Measurements from ENCODE around the gene MATK. TPM values are rescaled to one million over a fixed set of nuclear protein-coding genes. Genes with fewer than 3 reads are reported as not detected.

MATK gene
- total and polyA plus RNA-seq, 4 donors: 0.78 to 7.0 (median 1.8) TPM

GRCh38 chr19:3822683-3823349, 36.6 kb upstream of the MATK start:
- WGBS: 83% methylated on average over 26 of the region's 26 CpGs
- Histone ChIP-seq H3K27me3 (ENCODE audit: control insufficient read depth in 4 of 4, insufficient read depth in 4 of 4, low read length in 3 of 4) (no peaks in the 10 kb centered on the region), H3K27ac (ENCODE audit: low read depth in 1 of 2, low read length in 2 of 2) (no peak overlapping the region), H3K4me1 (ENCODE audit: control insufficient read depth in 4 of 4, insufficient read depth in 4 of 4, low read length in 3 of 4) (peaks cover 0 to 3% (median 1%) of the 10 kb centered on the region in 4 donors), H3K9ac (ENCODE audit: low read depth in 1 of 2, low read length in 2 of 2) (no peak overlapping the region), H3K9me3 (ENCODE audit: control insufficient read depth in 4 of 4, low read length in 3 of 4) (no peaks in the 10 kb centered on the region), H3K4me3 (ENCODE audit: low read depth in 1 of 3, low read length in 3 of 3) (no peak overlapping the region), H3K36me3 (ENCODE audit: control insufficient read depth in 4 of 4, insufficient read depth in 3 of 4, low read depth in 1 of 4, low read length in 3 of 4) (no peaks in the 10 kb centered on the region)
- DNase-seq (ENCODE audit: low spot score): no peak
- TF ChIP-seq GABPA (IDR thresholded peaks at IDR 0.05 in 1 of 2, conservative IDR thresholded peaks at IDR 0.05 in 1 of 2): no peak
- TF ChIP-seq ZBTB33 (IDR thresholded peaks at IDR 0.05): no peak
- no peak for TF ChIP-seq HNF4G (IDR thresholded peaks at IDR 0.05)
- TF ChIP-seq RAD21 (IDR thresholded peaks at IDR 0.05): no peak
- TF ChIP-seq, protein P1, sequence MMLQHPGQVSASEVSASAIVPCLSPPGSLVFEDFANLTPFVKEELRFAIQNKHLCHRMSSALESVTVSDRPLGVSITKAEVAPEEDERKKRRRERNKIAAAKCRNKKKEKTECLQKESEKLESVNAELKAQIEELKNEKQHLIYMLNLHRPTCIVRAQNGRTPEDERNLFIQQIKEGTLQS (IDR thresholded peaks at IDR 0.05): no peak
- TF ChIP-seq SP1 (IDR thresholded peaks at IDR 0.05): no peak
- no peak for TF ChIP-seq REST (IDR thresholded peaks at IDR 0.05)
- TF ChIP-seq EGR1 (IDR thresholded peaks at IDR 0.05; ENCODE audit: low read depth in 2 of 2): no peak
- no peak for TF ChIP-seq RXRA (IDR thresholded peaks at IDR 0.05)
- TF ChIP-seq, protein P2, sequence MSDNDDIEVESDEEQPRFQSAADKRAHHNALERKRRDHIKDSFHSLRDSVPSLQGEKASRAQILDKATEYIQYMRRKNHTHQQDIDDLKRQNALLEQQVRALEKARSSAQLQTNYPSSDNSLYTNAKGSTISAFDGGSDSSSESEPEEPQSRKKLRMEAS (IDR thresholded peaks at IDR 0.05): no peak

DNA sequence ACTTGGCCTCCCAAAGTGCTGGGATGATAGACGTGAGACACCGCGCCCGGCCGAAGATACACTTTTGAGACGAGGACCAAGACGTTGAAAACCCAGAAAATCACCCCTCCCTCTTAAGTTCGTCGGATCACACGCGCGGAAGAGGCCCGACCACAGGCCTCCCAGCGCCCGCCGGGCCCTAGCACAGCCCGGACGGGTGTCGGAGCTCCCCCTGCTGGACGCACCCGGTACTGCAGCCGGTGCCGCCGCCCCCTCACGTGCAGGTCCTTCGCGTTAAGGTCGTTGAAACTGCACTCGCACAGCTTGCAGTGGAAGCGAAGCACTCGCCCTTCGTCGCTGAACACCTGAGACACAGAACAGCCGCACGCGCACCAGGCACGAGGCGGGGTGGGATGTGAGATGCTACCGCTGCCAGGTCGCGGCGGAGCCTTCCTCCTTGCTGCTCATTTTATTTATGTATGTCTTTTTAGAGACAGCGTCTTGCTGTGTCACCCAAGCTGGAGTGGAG, 35.7 kb upstream of the MATK start:
- H3K4me3 ChIP-seq (ENCODE audit: low read depth in 1 of 3, low read length in 3 of 3): no peak overlapping the region
- 18% methylated on average over 43 of the region's 43 CpGs for WGBS
- peak; percentile 82 for DNase-seq (ENCODE audit: low spot score)

More for the DNA sequence above, 35.7 kb upstream of the MATK start:
- H3K9me3 ChIP-seq (ENCODE audit: control insufficient read depth in 4 of 4, low read length in 3 of 4): no peaks in the 10 kb centered on the region
- TF ChIP-seq RAD21 (IDR thresholded peaks at IDR 0.05) (peak; percentile 78 to 88), NR2F2 (IDR thresholded peaks at IDR 0.05) (no peak), HNF4G (IDR thresholded peaks at IDR 0.05) (no peak), JUND (IDR thresholded peaks at IDR 0.05) (no peak), HNF4A (conservative IDR thresholded peaks at IDR 0.05) (no peak), FOXA1 (IDR thresholded peaks at IDR 0.05) (no peak)
- TF ChIP-seq, protein P3, sequence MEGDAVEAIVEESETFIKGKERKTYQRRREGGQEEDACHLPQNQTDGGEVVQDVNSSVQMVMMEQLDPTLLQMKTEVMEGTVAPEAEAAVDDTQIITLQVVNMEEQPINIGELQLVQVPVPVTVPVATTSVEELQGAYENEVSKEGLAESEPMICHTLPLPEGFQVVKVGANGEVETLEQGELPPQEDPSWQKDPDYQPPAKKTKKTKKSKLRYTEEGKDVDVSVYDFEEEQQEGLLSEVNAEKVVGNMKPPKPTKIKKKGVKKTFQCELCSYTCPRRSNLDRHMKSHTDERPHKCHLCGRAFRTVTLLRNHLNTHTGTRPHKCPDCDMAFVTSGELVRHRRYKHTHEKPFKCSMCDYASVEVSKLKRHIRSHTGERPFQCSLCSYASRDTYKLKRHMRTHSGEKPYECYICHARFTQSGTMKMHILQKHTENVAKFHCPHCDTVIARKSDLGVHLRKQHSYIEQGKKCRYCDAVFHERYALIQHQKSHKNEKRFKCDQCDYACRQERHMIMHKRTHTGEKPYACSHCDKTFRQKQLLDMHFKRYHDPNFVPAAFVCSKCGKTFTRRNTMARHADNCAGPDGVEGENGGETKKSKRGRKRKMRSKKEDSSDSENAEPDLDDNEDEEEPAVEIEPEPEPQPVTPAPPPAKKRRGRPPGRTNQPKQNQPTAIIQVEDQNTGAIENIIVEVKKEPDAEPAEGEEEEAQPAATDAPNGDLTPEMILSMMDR (IDR thresholded peaks at IDR 0.05; ENCODE audit: low read depth, low read length, missing input control): peak; percentile 92
- TF ChIP-seq, protein P2 (IDR thresholded peaks at IDR 0.05): no peak
- peaks cover 0 to 3% (median 1%) of the 10 kb centered on the region in 4 donors for H3K4me1 ChIP-seq (ENCODE audit: control insufficient read depth in 4 of 4, insufficient read depth in 4 of 4, low read length in 3 of 4)
- no peaks in the 10 kb centered on the region for H3K27me3 ChIP-seq (ENCODE audit: control insufficient read depth in 4 of 4, insufficient read depth in 4 of 4, low read length in 3 of 4)
- H3K9ac ChIP-seq (ENCODE audit: low read depth in 1 of 2, low read length in 2 of 2): no peak overlapping the region
- no peak overlapping the region for H3K27ac ChIP-seq (ENCODE audit: low read depth in 1 of 2, low read length in 2 of 2)
- no peaks in the 10 kb centered on the region for H3K36me3 ChIP-seq (ENCODE audit: control insufficient read depth in 4 of 4, insufficient read depth in 3 of 4, low read depth in 1 of 4, low read length in 3 of 4)
